T-helper 1 cell treated with Interleukin-12 subunit alpha and Interleukin-12 subunit beta and Interleukin-4 antibody, amounts not matched to agents 30 μg/mL and 1 μg/mL, for 36 hours (primary cell): Measurements from ENCODE around the gene RPS25.
A peak's percentile ranks its signal among the peaks of the same experiment; 100 is the strongest.
"Not testable (repeated sequence)": the region's sequence is repeated elsewhere in the genome, so short reads cannot be mapped to it uniquely, and the experiment has no call there.

Experiments
- H3K27ac Mint-ChIP-seq: one replicate; pipeline ENCODE4 v1.8.0; 2021; ENCODE audit warnings: mild to moderate bottlenecking, mixed read lengths
- H3K27me3 Mint-ChIP-seq: one replicate; pipeline ENCODE4 v1.8.0; 2021; ENCODE audit warnings: low read depth, mixed read lengths
- H3K36me3 Mint-ChIP-seq: one replicate; pipeline ENCODE4 v1.8.0; 2021; ENCODE audit warnings: low read depth, mixed read lengths
- H3K4me1 Mint-ChIP-seq: one replicate; pipeline ENCODE4 v1.8.0; 2021; ENCODE audit warnings: low read depth, mixed read lengths
- H3K4me3 Mint-ChIP-seq: one replicate; pipeline ENCODE4 v1.8.0; 2021; ENCODE audit warnings: mild to moderate bottlenecking, moderate library complexity, mixed read lengths
- H3K9me3 Mint-ChIP-seq: one replicate; pipeline ENCODE4 v1.8.0; 2021; ENCODE audit warnings: mixed read lengths

Gene RPS25

GRCh38 chr11:119014209-119014924 is 3.8 kb downstream of the RPS25 start:
- Mint-ChIP-seq H3K4me1 (peaks cover 16% of the 10 kb centered on the region), H3K9me3 (no peaks in the 10 kb centered on the region), H3K4me3 (no peak overlapping the region), H3K27me3 (no peaks in the 10 kb centered on the region), H3K36me3 (peaks cover 59% of the 10 kb centered on the region), H3K27ac (no peak overlapping the region)

GRCh38 chr11:119012629-119013170 is 5.4 kb downstream of the RPS25 start:
- no peak overlapping the region for H3K4me3 Mint-ChIP-seq
- no peaks in the 10 kb centered on the region for H3K27me3 Mint-ChIP-seq
- no peaks in the 10 kb centered on the region for H3K9me3 Mint-ChIP-seq
- H3K36me3 Mint-ChIP-seq, result peaks cover 53% of the 10 kb centered on the region
- no peak overlapping the region for H3K27ac Mint-ChIP-seq
- H3K4me1 Mint-ChIP-seq, result peaks cover 19% of the 10 kb centered on the region

GRCh38 chr11:119011476-119012053 is 6.6 kb downstream of the RPS25 start:
- Mint-ChIP-seq H3K27ac (no peak overlapping the region), H3K36me3 (peaks cover 48% of the 10 kb centered on the region), H3K27me3 (no peaks in the 10 kb centered on the region), H3K4me1 (peaks cover 19% of the 10 kb centered on the region), H3K4me3 (no peak overlapping the region), H3K9me3 (no peaks in the 10 kb centered on the region)

GRCh38 chr11:119006656-119007055 is 11.5 kb downstream of the RPS25 start:
- H3K27ac Mint-ChIP-seq, result no peak overlapping the region
- peaks cover 7% of the 10 kb centered on the region for H3K4me1 Mint-ChIP-seq
- no peaks in the 10 kb centered on the region for H3K27me3 Mint-ChIP-seq
- no peak overlapping the region for H3K4me3 Mint-ChIP-seq
- peaks cover 17% of the 10 kb centered on the region for H3K36me3 Mint-ChIP-seq
- H3K9me3 Mint-ChIP-seq, result no peaks in the 10 kb centered on the region

GRCh38 chr11:119000906-119001305 is 17.2 kb downstream of the RPS25 start:
- Mint-ChIP-seq H3K4me3 (no peak overlapping the region), H3K27me3 (no peaks in the 10 kb centered on the region), H3K27ac (no peak overlapping the region), H3K36me3 (peaks cover 24% of the 10 kb centered on the region), H3K4me1 (peaks cover 28% of the 10 kb centered on the region), H3K9me3 (no peaks in the 10 kb centered on the region)

GRCh38 chr11:118998822-118999221 is 19.3 kb downstream of the RPS25 start:
- Mint-ChIP-seq H3K4me1 (peaks cover 27% of the 10 kb centered on the region), H3K9me3 (no peaks in the 10 kb centered on the region), H3K27me3 (no peaks in the 10 kb centered on the region), H3K27ac (peak overlapping the region; percentile 97), H3K4me3 (peak overlapping the region; percentile 94), H3K36me3 (peaks cover 22% of the 10 kb centered on the region)

GRCh38 chr11:118998388-118998717 is 19.8 kb downstream of the RPS25 start:
- Mint-ChIP-seq H3K27me3 (no peaks in the 10 kb centered on the region), H3K4me3 (peak overlapping the region; percentile 94), H3K36me3 (peaks cover 22% of the 10 kb centered on the region), H3K4me1 (peaks cover 27% of the 10 kb centered on the region), H3K27ac (peak overlapping the region; percentile 97), H3K9me3 (no peaks in the 10 kb centered on the region)

- Mint-ChIP-seq H3K27ac (peak within 1 kb of the TSS; percentile 97), H3K27me3 (no peaks in the 10 kb centered on the region), H3K4me3 (peak within 1 kb of the TSS; percentile 94)
Measured at GRCh38 chr11:118997627-118998387, 20.3 kb downstream of the RPS25 start, which contains the start of gene CENATAC. TSS of gene CENATAC (plus strand) at chr11:118998138. CDS start at chr11:118998198, 60 bp downstream.

GRCh38 chr11:118996926-118997626 is 21.1 kb downstream of the RPS25 start:
- H3K9me3 Mint-ChIP-seq, result no peaks in the 10 kb centered on the region
- H3K4me1 Mint-ChIP-seq, result peaks cover 27% of the 10 kb centered on the region
- peak overlapping the region; percentile 97 for H3K27ac Mint-ChIP-seq
- H3K4me3 Mint-ChIP-seq, result peak overlapping the region; percentile 94
- H3K36me3 Mint-ChIP-seq, result peaks cover 20% of the 10 kb centered on the region
- H3K27me3 Mint-ChIP-seq, result no peaks in the 10 kb centered on the region

More at GRCh38 chr11:118997627-118998387, 20.3 kb downstream of the RPS25 start, which contains the start of gene CENATAC:
- peaks cover 27% of the 10 kb centered on the region for H3K4me1 Mint-ChIP-seq
- no peaks in the 10 kb centered on the region for H3K9me3 Mint-ChIP-seq
- H3K36me3 Mint-ChIP-seq, result peaks cover 20% of the 10 kb centered on the region

GRCh38 chr11:118991486-118992038 is 26.6 kb downstream of the RPS25 start:
- not testable (repeated sequence) for H3K27me3 Mint-ChIP-seq, H3K4me1 Mint-ChIP-seq, H3K27ac Mint-ChIP-seq, H3K9me3 Mint-ChIP-seq, H3K4me3 Mint-ChIP-seq, H3K36me3 Mint-ChIP-seq

- H3K36me3 Mint-ChIP-seq, result no peaks in the 10 kb centered on the region
- H3K9me3 Mint-ChIP-seq, result no peaks in the 10 kb centered on the region
- H3K4me1 Mint-ChIP-seq, result peaks cover 1% of the 10 kb centered on the region
- H3K27me3 Mint-ChIP-seq, result no peaks in the 10 kb centered on the region
- H3K27ac Mint-ChIP-seq, result no peak overlapping the region
- no peak overlapping the region for H3K4me3 Mint-ChIP-seq
Measured at GRCh38 chr11:118988280-118988679, 29.9 kb downstream of the RPS25 start.

GRCh38 chr11:118984825-118985224 is 33.3 kb downstream of the RPS25 start:
- Mint-ChIP-seq H3K27ac (no peak overlapping the region), H3K4me3 (no peak overlapping the region)

GRCh38 chr11:118984337-118984736 is 33.8 kb downstream of the RPS25 start:
- H3K27me3 Mint-ChIP-seq, H3K9me3 Mint-ChIP-seq, H3K36me3 Mint-ChIP-seq, H3K27ac Mint-ChIP-seq, H3K4me1 Mint-ChIP-seq, H3K4me3 Mint-ChIP-seq: not testable (repeated sequence)

More at GRCh38 chr11:118984825-118985224, 33.3 kb downstream of the RPS25 start:
- no peaks in the 10 kb centered on the region for H3K36me3 Mint-ChIP-seq
- no peaks in the 10 kb centered on the region for H3K9me3 Mint-ChIP-seq
- no peaks in the 10 kb centered on the region for H3K27me3 Mint-ChIP-seq
- H3K4me1 Mint-ChIP-seq, result peaks cover 1% of the 10 kb centered on the region
